ENCODE measurements around the gene IQSEC3.

DNA sequence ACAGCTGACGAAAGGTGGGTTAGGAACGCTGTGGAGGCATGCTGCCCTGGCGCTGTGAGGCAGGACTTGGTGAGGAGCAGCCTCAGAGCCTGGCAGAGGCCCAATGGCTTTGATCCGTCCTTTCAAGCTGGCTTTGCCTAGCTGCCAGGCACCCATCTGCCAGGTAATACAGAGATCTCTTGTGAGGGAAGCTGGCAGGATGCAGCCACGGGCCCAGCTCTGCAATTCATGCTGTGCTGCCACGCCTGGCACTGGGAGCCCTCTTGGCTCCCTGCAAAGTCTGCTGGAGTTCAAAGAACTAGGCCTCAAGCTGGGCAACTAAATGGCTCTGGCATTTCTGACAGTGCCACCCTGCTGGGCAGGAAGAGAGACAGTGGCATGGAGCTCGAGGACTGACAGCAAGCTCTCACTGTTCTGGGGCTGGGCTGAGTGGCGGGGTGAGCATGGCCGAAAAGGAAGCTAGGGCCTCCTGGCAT lies 18.7 kb downstream of the IQSEC3 start:
- TF ChIP-seq, protein P1, sequence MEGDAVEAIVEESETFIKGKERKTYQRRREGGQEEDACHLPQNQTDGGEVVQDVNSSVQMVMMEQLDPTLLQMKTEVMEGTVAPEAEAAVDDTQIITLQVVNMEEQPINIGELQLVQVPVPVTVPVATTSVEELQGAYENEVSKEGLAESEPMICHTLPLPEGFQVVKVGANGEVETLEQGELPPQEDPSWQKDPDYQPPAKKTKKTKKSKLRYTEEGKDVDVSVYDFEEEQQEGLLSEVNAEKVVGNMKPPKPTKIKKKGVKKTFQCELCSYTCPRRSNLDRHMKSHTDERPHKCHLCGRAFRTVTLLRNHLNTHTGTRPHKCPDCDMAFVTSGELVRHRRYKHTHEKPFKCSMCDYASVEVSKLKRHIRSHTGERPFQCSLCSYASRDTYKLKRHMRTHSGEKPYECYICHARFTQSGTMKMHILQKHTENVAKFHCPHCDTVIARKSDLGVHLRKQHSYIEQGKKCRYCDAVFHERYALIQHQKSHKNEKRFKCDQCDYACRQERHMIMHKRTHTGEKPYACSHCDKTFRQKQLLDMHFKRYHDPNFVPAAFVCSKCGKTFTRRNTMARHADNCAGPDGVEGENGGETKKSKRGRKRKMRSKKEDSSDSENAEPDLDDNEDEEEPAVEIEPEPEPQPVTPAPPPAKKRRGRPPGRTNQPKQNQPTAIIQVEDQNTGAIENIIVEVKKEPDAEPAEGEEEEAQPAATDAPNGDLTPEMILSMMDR (IDR thresholded peaks at IDR 0.05 in 4 of 5, conservative IDR thresholded peaks at IDR 0.05 in 1 of 5) = no peak
- TF ChIP-seq POLR2A (IDR thresholded peaks at IDR 0.05) = no peak
